ENCODE results near the gene TECTB.

TECTB gene

GRCh38 chr10:112286837-112287818 lies 3.9 kb downstream of the TECTB start:
- no peak overlapping the region for H3K27ac ChIP-seq
- no peak for TF ChIP-seq CTCF (IDR thresholded peaks at IDR 0.05)
- TF ChIP-seq ZFX (IDR thresholded peaks at IDR 0.05; ENCODE audit: borderline replicate concordance), result no peak

- H3K27ac ChIP-seq, result no peak overlapping the region
- TF ChIP-seq ZFX (IDR thresholded peaks at IDR 0.05; ENCODE audit: borderline replicate concordance), result no peak
- no peak for TF ChIP-seq CTCF (IDR thresholded peaks at IDR 0.05)
Measured at GRCh38 chr10:112287844-112288243, 4.6 kb downstream of the TECTB start.

- TF ChIP-seq ZFX (IDR thresholded peaks at IDR 0.05; ENCODE audit: borderline replicate concordance), result no peak
- no peak for TF ChIP-seq CTCF (IDR thresholded peaks at IDR 0.05)
- no peak overlapping the region for H3K27ac ChIP-seq
Measured at GRCh38 chr10:112288486-112288885, 5.3 kb downstream of the TECTB start.

- H3K27ac ChIP-seq, result no peak overlapping the region
- TF ChIP-seq CTCF (IDR thresholded peaks at IDR 0.05), result no peak
- no peak for TF ChIP-seq ZFX (IDR thresholded peaks at IDR 0.05; ENCODE audit: borderline replicate concordance)
Measured at GRCh38 chr10:112289373-112290053, 6.3 kb downstream of the TECTB start.

- H3K27ac ChIP-seq, result no peak overlapping the region
- TF ChIP-seq CTCF (IDR thresholded peaks at IDR 0.05) (no peak), ZFX (IDR thresholded peaks at IDR 0.05; ENCODE audit: borderline replicate concordance) (no peak)
Measured at GRCh38 chr10:112290054-112290373, 6.8 kb downstream of the TECTB start.

GRCh38 chr10:112294169-112294568 lies 11.0 kb downstream of the TECTB start:
- no peak overlapping the region for H3K27ac ChIP-seq
- TF ChIP-seq ZFX (IDR thresholded peaks at IDR 0.05; ENCODE audit: borderline replicate concordance) (no peak), CTCF (IDR thresholded peaks at IDR 0.05) (no peak)

All from 22Rv1 (cell line).